KMS-11 (cell line): Measurements from ENCODE around the gene PDE2A.

Source experiments
- H2AFZ ChIP-seq: fragments of 200-600 bp; sonication (generic); 2 replicates; pipeline ENCODE4 v1.6.1; 2016; ENCODE audit warnings: antibody characterized with exemption, mixed run types, low read depth
- H3K27ac ChIP-seq: fragments of 200-600 bp; sonication (generic); 2 replicates; pipeline ENCODE4 v1.6.1; 2016; ENCODE audit warnings: mild to moderate bottlenecking, mixed run types
- H3K27me3 ChIP-seq: fragments of 200-600 bp; sonication (generic); 2 replicates; pipeline ENCODE4 v1.6.1; 2017; ENCODE audit warnings: mild to moderate bottlenecking, low read depth, mixed run types, moderate library complexity; ENCODE audit not compliant: insufficient read depth
- H3K36me3 ChIP-seq: fragments of 200-600 bp; sonication (generic); 2 replicates; pipeline ENCODE4 v1.6.1; 2017; ENCODE audit warnings: mild to moderate bottlenecking, mixed run types; ENCODE audit not compliant: insufficient read depth
- H3K4me1 ChIP-seq: fragments of 200-600 bp; sonication (generic); 2 replicates; pipeline ENCODE4 v1.6.1; 2016; ENCODE audit warnings: mild to moderate bottlenecking, low read depth, mixed run types; ENCODE audit not compliant: poor library complexity, severe bottlenecking
- H3K4me2 ChIP-seq: fragments of 200-600 bp; sonication (generic); 2 replicates; pipeline ENCODE4 v1.7.0; 2016; ENCODE audit warnings: mild to moderate bottlenecking, mixed run types
- H3K4me3 ChIP-seq: fragments of 200-600 bp; sonication (generic); IDR thresholded peaks from 2 replicates; pipeline ENCODE4 v1.6.1; 2017; ENCODE audit warnings: low read depth, low read length, mixed read lengths; ENCODE audit not compliant: insufficient read depth
- H3K79me2 ChIP-seq: fragments of 200-600 bp; sonication (generic); 2 replicates; pipeline ENCODE4 v1.6.1; 2016; ENCODE audit warnings: low read depth, mixed run types; ENCODE audit not compliant: insufficient read depth
- H3K9ac ChIP-seq: fragments of 200-600 bp; sonication (generic); 2 replicates; pipeline ENCODE4 v1.6.1; 2016; ENCODE audit warnings: mild to moderate bottlenecking, mixed run types
- H4K20me1 ChIP-seq: fragments of 200-600 bp; sonication (generic); 2 replicates; pipeline ENCODE4 v1.6.1; 2016; ENCODE audit warnings: mild to moderate bottlenecking, mixed run types; ENCODE audit not compliant: insufficient read depth
- TF ChIP-seq, protein P1 (sequence below): fragments of 200-600 bp; sonication (generic); conservative IDR thresholded peaks from 2 replicates; pipeline ENCODE4 v1.6.1; 2017; ENCODE audit warnings: low read depth, mild to moderate bottlenecking, antibody characterized with exemption, low read length, moderate library complexity, mixed read lengths

The PDE2A gene

GRCh38 chr11:72578051-72578450 is 96.2 kb downstream of the PDE2A start:
- H3K27ac ChIP-seq: no peak overlapping the region
- peaks cover 35% of the 10 kb centered on the region for H3K27me3 ChIP-seq
- TF ChIP-seq, protein P1, sequence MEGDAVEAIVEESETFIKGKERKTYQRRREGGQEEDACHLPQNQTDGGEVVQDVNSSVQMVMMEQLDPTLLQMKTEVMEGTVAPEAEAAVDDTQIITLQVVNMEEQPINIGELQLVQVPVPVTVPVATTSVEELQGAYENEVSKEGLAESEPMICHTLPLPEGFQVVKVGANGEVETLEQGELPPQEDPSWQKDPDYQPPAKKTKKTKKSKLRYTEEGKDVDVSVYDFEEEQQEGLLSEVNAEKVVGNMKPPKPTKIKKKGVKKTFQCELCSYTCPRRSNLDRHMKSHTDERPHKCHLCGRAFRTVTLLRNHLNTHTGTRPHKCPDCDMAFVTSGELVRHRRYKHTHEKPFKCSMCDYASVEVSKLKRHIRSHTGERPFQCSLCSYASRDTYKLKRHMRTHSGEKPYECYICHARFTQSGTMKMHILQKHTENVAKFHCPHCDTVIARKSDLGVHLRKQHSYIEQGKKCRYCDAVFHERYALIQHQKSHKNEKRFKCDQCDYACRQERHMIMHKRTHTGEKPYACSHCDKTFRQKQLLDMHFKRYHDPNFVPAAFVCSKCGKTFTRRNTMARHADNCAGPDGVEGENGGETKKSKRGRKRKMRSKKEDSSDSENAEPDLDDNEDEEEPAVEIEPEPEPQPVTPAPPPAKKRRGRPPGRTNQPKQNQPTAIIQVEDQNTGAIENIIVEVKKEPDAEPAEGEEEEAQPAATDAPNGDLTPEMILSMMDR: no peak
- H3K36me3 ChIP-seq: no peaks in the 10 kb centered on the region
- no peak overlapping the region for H3K9ac ChIP-seq
- H4K20me1 ChIP-seq: no peaks in the 10 kb centered on the region
- no peak overlapping the region for H3K4me3 ChIP-seq
- H3K4me1 ChIP-seq: no peaks in the 10 kb centered on the region
- no peak overlapping the region for H3K4me2 ChIP-seq
- no peaks in the 10 kb centered on the region for H3K79me2 ChIP-seq
- H2AFZ ChIP-seq: no peak overlapping the region

GRCh38 chr11:72577271-72577721 is 96.9 kb downstream of the PDE2A start:
- H3K36me3 ChIP-seq: no peaks in the 10 kb centered on the region
- TF ChIP-seq, protein P1: no peak
- peaks cover 27% of the 10 kb centered on the region for H3K27me3 ChIP-seq
- H3K27ac ChIP-seq: no peak overlapping the region
- no peaks in the 10 kb centered on the region for H4K20me1 ChIP-seq
- no peaks in the 10 kb centered on the region for H3K4me1 ChIP-seq
- H3K9ac ChIP-seq: no peak overlapping the region
- no peak overlapping the region for H3K4me2 ChIP-seq
- H2AFZ ChIP-seq: no peak overlapping the region
- H3K79me2 ChIP-seq: no peaks in the 10 kb centered on the region
- no peak overlapping the region for H3K4me3 ChIP-seq

DNA sequence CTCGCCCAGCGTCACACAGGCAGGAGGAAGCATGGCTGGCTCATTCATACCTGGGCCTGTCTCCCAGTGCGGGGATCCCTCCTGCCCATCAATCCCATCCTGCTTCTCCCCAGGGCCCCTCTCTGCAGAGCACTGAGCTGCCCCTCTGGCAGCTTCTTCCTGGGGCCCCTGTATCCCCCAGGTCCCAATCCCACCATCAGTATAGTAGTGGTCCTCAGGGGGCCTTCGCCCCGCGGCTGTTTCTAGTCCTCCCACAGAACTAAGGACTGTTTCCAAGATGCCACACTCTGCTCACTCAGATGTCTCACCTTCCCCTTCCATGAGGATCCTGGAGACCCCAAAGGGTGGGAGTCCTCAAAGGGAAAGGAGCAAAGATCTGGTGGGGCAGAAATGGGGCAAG is 97.6 kb downstream of the PDE2A start:
- H3K27me3 ChIP-seq: peaks cover 21% of the 10 kb centered on the region; the same call in 1 of the 2 replicates
- H3K9ac ChIP-seq: no peak overlapping the region
- no peak overlapping the region for H2AFZ ChIP-seq
- TF ChIP-seq, protein P1: no peak
- no peak overlapping the region for H3K27ac ChIP-seq
- no peaks in the 10 kb centered on the region for H3K4me1 ChIP-seq
- H4K20me1 ChIP-seq: no peaks in the 10 kb centered on the region
- no peaks in the 10 kb centered on the region for H3K79me2 ChIP-seq
- H3K4me3 ChIP-seq: no peak overlapping the region
- H3K36me3 ChIP-seq: no peaks in the 10 kb centered on the region
- H3K4me2 ChIP-seq: no peak overlapping the region

GRCh38 chr11:72576243-72576595 is 98.0 kb downstream of the PDE2A start:
- H3K27me3 ChIP-seq: peaks cover 17% of the 10 kb centered on the region; the same call in 1 of the 2 replicates
- no peaks in the 10 kb centered on the region for H3K36me3 ChIP-seq
- no peaks in the 10 kb centered on the region for H3K4me1 ChIP-seq
- no peak overlapping the region for H3K27ac ChIP-seq
- H2AFZ ChIP-seq: no peak overlapping the region
- H3K9ac ChIP-seq: no peak overlapping the region
- no peaks in the 10 kb centered on the region for H3K79me2 ChIP-seq
- H4K20me1 ChIP-seq: no peaks in the 10 kb centered on the region
- H3K4me3 ChIP-seq: no peak overlapping the region
- TF ChIP-seq, protein P1: no peak
- H3K4me2 ChIP-seq: no peak overlapping the region
